ENCODE measurements around the gene PLXNA3.

The PLXNA3 gene

DNA sequence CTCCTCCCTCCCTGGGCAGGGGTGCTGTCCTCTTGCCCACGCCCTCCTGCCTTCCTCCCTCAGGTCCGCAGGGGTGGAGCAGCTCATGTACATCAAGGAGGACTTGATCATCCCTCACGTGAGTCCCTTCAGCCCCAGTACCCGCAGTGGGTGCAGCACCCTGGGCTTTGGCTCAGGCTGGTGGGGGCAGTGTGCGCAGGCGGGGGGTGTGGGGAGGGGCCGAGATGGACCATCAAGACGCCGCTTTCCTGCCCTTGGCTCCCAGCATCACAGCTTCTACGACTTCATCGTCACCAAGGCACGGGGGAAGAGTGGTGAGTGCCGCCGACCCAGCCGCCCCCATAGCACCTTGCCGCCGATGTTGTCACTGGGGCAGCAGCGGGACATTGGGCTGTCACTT, 8.5 kb upstream of the PLXNA3 start:
- no peak for TF ChIP-seq CTCF (IDR thresholded peaks at IDR 0.05; ENCODE audit: extremely low read depth, missing control alignments)
- no peak for DNase-seq (ENCODE audit: low spot score)

GRCh38 chrX:154450312-154450711, 7.8 kb upstream of the PLXNA3 start:
- DNase-seq (ENCODE audit: low spot score): no peak
- TF ChIP-seq CTCF (IDR thresholded peaks at IDR 0.05; ENCODE audit: extremely low read depth, missing control alignments): no peak

- DNase-seq (ENCODE audit: low spot score): no peak
- TF ChIP-seq CTCF (IDR thresholded peaks at IDR 0.05; ENCODE audit: extremely low read depth, missing control alignments): no peak
Observed at GRCh38 chrX:154452823-154453222, 5.3 kb upstream of the PLXNA3 start.

DNA sequence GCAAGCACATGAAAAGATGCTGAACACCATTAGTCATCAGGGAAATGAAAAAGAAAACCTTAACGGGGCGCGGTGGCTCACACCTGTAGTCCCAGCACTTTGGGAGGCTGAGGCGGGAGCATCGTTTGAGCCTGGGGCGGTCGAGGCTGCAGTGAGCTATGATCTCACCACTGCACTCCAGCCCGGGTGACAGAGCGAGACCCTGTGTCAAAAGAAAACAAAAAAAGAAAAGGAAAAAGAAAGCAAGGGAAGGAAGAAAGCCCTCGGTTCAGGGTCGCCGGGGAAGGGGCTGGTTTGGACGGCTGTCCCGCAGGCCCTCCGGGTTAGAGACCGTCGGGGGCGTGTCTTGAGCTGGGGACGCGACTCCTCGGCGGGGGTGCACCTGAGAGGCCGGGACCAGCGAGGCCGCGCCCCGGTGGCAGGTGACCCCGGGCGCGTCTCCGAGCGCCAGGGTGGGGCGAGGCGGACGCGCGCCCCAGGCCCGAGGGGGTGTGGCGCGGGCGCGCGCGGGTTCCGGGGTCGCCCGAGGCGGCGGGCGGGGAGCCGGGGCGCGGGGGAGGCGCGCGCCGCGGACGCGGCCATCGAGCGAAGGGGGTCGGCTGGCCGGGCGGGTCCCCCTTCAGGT, 478 bp upstream of the PLXNA3 start:
- no peak for TF ChIP-seq CTCF (IDR thresholded peaks at IDR 0.05; ENCODE audit: extremely low read depth, missing control alignments)
- peak; percentile 91 for DNase-seq (ENCODE audit: low spot score)

DNA sequence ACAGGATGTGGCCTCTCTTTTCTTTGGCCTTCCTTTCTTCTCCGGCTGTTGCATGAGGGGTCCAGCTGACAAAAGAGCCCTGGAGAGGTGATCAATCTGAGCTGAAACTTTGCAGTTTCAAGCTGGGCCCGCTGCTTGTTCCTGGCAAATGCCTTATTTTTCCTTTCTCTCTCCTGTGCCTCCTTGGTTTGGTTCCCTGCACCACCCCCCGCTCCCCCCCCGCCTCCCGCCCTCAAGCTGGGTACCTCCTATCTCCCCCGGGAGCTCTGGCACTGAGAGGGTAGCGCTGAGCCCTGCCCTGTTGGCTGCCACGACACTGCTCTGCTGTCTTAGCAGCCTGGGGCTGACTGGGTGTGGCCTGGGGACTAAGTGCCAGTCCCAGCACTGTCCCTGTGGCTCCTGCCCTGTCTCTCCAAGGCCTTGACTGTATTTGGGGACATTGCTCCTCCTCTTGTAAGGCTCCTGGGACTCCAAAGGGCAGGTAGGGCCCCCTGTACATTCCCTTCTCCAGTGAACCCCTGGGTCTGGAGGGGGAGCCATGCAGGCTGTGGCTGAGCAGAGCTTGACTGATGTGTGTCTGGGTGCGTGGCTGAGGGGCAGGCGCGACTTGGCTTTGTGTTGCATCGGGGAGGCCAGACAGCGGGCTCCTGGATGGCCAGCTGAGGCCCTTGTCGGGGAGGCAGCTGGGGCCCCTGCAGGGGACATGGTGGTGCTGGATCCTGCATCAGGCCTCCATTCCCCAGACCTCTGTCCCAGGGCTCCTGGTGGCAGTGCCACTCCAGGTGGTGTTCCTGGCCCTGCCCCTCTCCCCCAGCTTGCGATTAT, 1.1 kb downstream of the PLXNA3 start:
- no peak for DNase-seq (ENCODE audit: low spot score)
- no peak for TF ChIP-seq CTCF (IDR thresholded peaks at IDR 0.05; ENCODE audit: extremely low read depth, missing control alignments)

GRCh38 chrX:154459832-154460231, 1.8 kb downstream of the PLXNA3 start:
- no peak for DNase-seq (ENCODE audit: low spot score)
- no peak for TF ChIP-seq CTCF (IDR thresholded peaks at IDR 0.05; ENCODE audit: extremely low read depth, missing control alignments)

GRCh38 chrX:154460326-154460725, 2.2 kb downstream of the PLXNA3 start:
- TF ChIP-seq CTCF (IDR thresholded peaks at IDR 0.05; ENCODE audit: extremely low read depth, missing control alignments): no peak
- no peak for DNase-seq (ENCODE audit: low spot score)

Data from GM20000 (cell line).